Esophagus squamous epithelium (tissue), 4 donors: ENCODE data around the gene MAP2K6.
A peak's percentile ranks its signal among the peaks of the same experiment; 100 is the strongest.

ENCODE experiments used
- CTCF ChIP-seq, 6 experiments: fragments of 450-650 bp in 4 of 6; fragments of 200-600 bp in 2 of 6; sonication (generic) in 2 of 6; IDR thresholded peaks; one replicate each; pipeline ENCODE4 v1.5.1; 2016 to 2019; ENCODE audit warnings: antibody characterized with exemption in 6 of 6, mild to moderate bottlenecking in 4 of 6, moderate library complexity in 4 of 6
- POLR2A ChIP-seq, 4 donors: fragments of 450-650 bp; IDR thresholded peaks; one replicate each; pipeline ENCODE4 v1.6.1; 2017; ENCODE audit warnings: antibody characterized with exemption in 4 of 4, mild to moderate bottlenecking in 4 of 4, moderate library complexity in 3 of 4

DNA sequence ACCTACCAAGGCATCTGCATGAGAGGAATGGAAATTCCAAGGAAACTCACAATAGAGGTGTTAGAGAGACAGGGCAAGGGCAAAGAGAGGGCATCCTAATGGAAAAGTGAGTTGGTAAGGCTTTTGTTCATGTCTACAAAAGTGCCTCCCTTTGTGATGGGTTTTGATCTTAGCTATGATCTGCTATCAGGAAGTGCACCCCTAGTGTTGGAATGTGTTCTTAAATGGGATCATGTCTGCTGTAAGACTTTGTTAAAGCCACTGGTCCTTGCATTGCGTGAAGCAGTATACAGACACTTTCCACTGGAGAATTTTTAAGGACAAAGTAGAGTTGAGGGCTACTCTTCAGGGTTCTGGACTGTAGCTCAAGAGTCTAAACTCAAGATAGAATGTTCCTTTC lies 92.0 kb downstream of the MAP2K6 start:
- TF ChIP-seq POLR2A (IDR thresholded peaks at IDR 0.05) (no peak), CTCF (IDR thresholded peaks at IDR 0.05) (peak in 1 of 6 experiments; percentile 15)
